HepG2 (cell line): ENCODE data around the gene MPIG6B. TPM values are rescaled to one million over a fixed set of nuclear protein-coding genes. Genes with fewer than 3 reads are reported as not detected.

Experiments
- EEA1 ChIP-seq: sonication (generic); formaldehyde crosslinking; IDR thresholded peaks from 2 replicates; pipeline ENCODE4 v1.5.1; 2020; ENCODE audit warnings: mild to moderate bottlenecking, missing genetic modification reagents, borderline replicate concordance
- ELF3 ChIP-seq: IDR thresholded peaks from 2 replicates; pipeline ENCODE4 v1.6.1; 2016; ENCODE audit warnings: missing genetic modification reagents, missing compliant biosample characterization
- FOXM1 ChIP-seq: sonication (generic); formaldehyde crosslinking; IDR thresholded peaks from 2 replicates; pipeline ENCODE4 v1.5.0; 2020; ENCODE audit warnings: missing genetic modification reagents
- HDAC1 ChIP-seq: sonication (generic); formaldehyde crosslinking; IDR thresholded peaks from 2 replicates; pipeline ENCODE4 v1.5.1; 2020; ENCODE audit warnings: mild to moderate bottlenecking, missing genetic modification reagents
- IKZF1 ChIP-seq: fragments of 450-650 bp; IDR thresholded peaks from 2 replicates; pipeline ENCODE4 v1.7.1; 2016
- NAIF1 ChIP-seq: sonication (generic); formaldehyde crosslinking; IDR thresholded peaks from 2 replicates; pipeline ENCODE4 v1.5.0; 2020; ENCODE audit warnings: mild to moderate bottlenecking, missing genetic modification reagents, borderline replicate concordance
- PAWR ChIP-seq: sonication (generic); formaldehyde crosslinking; IDR thresholded peaks from 2 replicates; pipeline ENCODE4 v1.4.0; 2020; ENCODE audit warnings: missing genetic modification reagents, mild to moderate bottlenecking, borderline replicate concordance
- SETDB1 ChIP-seq: sonication (generic); formaldehyde crosslinking; IDR thresholded peaks from 2 replicates; pipeline ENCODE4 v1.5.1; 2020; ENCODE audit warnings: missing genetic modification reagents, mild to moderate bottlenecking, borderline replicate concordance
- SIN3B ChIP-seq: fragments of 150-350 bp; IDR thresholded peaks from 2 replicates; pipeline ENCODE4 v1.6.1; 2014; ENCODE audit warnings: low read length
- SMYD3 ChIP-seq: sonication (generic); formaldehyde crosslinking; IDR thresholded peaks from 2 replicates; pipeline ENCODE4 v1.8.1; 2023; ENCODE audit warnings: mild to moderate bottlenecking, missing genetic modification reagents
- SPEN ChIP-seq: sonication (generic); formaldehyde crosslinking; IDR thresholded peaks from 2 replicates; pipeline ENCODE4 v1.5.1; 2020; ENCODE audit warnings: low read depth, mild to moderate bottlenecking, missing genetic modification reagents
- STAG1 ChIP-seq: sonication (generic); formaldehyde crosslinking; IDR thresholded peaks from 2 replicates; pipeline ENCODE4 v1.4.0; 2020; ENCODE audit warnings: missing genetic modification reagents
- ZBTB38 ChIP-seq: sonication (generic); formaldehyde crosslinking; IDR thresholded peaks from 2 replicates; pipeline ENCODE4 v1.5.1; 2020; ENCODE audit warnings: mild to moderate bottlenecking, missing genetic modification reagents
- ZFP90 ChIP-seq: sonication (generic); formaldehyde crosslinking; IDR thresholded peaks from 2 replicates; pipeline ENCODE4 v1.8.0; 2022; ENCODE audit warnings: missing genetic modification reagents, mild to moderate bottlenecking, inconsistent platforms, borderline replicate concordance
- ZMYM3 ChIP-seq: sonication (generic); formaldehyde crosslinking; IDR thresholded peaks from 2 replicates; pipeline ENCODE4 v1.5.1; 2020; ENCODE audit warnings: mild to moderate bottlenecking, missing genetic modification reagents
- ZNF329 ChIP-seq: sonication (generic); formaldehyde crosslinking; IDR thresholded peaks from 2 replicates; pipeline ENCODE4 v1.9.0; 2021; ENCODE audit warnings: low read depth, mild to moderate bottlenecking, missing genetic modification reagents
- ZNF460 ChIP-seq: sonication (generic); formaldehyde crosslinking; IDR thresholded peaks from 2 replicates; pipeline ENCODE4 v1.5.1; 2020; ENCODE audit warnings: missing genetic modification reagents, mild to moderate bottlenecking, borderline replicate concordance
- ZNF572 ChIP-seq: sonication (generic); formaldehyde crosslinking; IDR thresholded peaks from 2 replicates; pipeline ENCODE4 v1.5.1; 2020; ENCODE audit warnings: mild to moderate bottlenecking, missing genetic modification reagents
- ZNF782 ChIP-seq: sonication (generic); formaldehyde crosslinking; IDR thresholded peaks from 2 replicates; pipeline ENCODE4 v1.4.0; 2020; ENCODE audit warnings: missing genetic modification reagents, mild to moderate bottlenecking, borderline replicate concordance
- polyA plus RNA-seq, 8 experiments: library from polyadenylated mRNA; depleted of rRNA in 3 of 8; stranded (reverse) in 7 of 8; unstranded in 1 of 8; fragments of >200 nt; fragmentation: Illumina TruSeq in 4 of 8; extraction: Trizol in 4 of 8; gene quantifications; 2 replicates each; pipeline versions ENCODE4 v1.2.1 to v1.2.3, GENCODE V29; 2011 to 2016; ENCODE audit warnings: low read depth in 4 of 8, missing spikeins in 1 of 8, mixed read lengths in 1 of 8; ENCODE audit not compliant: insufficient read depth in 1 of 8
- total RNA-seq, 5 experiments: library from RNA; depleted of rRNA; stranded (reverse); fragments of >200 nt; fragmentation: Illumina TruSeq; extraction: Trizol; gene quantifications; 2 replicates each; pipeline ENCODE4 v1.2.3, GENCODE V29; 2016; ENCODE audit warnings: low read depth in 1 of 5
- TF ChIP-seq, protein P1 (sequence below): sonication (generic); formaldehyde crosslinking; IDR thresholded peaks from 2 replicates; pipeline ENCODE4 v1.8.1; 2022; ENCODE audit warnings: low read depth, mild to moderate bottlenecking, missing genetic modification reagents
- TF ChIP-seq, protein P2 (sequence below): IDR thresholded peaks from 2 replicates; pipeline ENCODE4 v1.6.1; 2012; ENCODE audit warnings: inconsistent platforms
- TF ChIP-seq, protein P3 (sequence below): IDR thresholded peaks from 2 replicates; pipeline ENCODE4 v1.6.1; 2016; ENCODE audit warnings: mild to moderate bottlenecking, missing biosample characterization, missing genetic modification reagents
- TF ChIP-seq, protein P4 (sequence below): sonication (generic); formaldehyde crosslinking; IDR thresholded peaks from 2 replicates; pipeline ENCODE4 v1.4.0; 2020; ENCODE audit warnings: mild to moderate bottlenecking, missing genetic modification reagents, borderline replicate concordance
- TF ChIP-seq, protein P5 (sequence below): sonication (generic); formaldehyde crosslinking; IDR thresholded peaks from 2 replicates; pipeline ENCODE4 v1.4.0; 2020; ENCODE audit warnings: missing genetic modification reagents

Gene MPIG6B
- total and polyA plus RNA-seq, 2 of the 13 experiments (the other 11 are each of a cell fraction or from before 2014, with no cell fraction given), result not detected

DNA sequence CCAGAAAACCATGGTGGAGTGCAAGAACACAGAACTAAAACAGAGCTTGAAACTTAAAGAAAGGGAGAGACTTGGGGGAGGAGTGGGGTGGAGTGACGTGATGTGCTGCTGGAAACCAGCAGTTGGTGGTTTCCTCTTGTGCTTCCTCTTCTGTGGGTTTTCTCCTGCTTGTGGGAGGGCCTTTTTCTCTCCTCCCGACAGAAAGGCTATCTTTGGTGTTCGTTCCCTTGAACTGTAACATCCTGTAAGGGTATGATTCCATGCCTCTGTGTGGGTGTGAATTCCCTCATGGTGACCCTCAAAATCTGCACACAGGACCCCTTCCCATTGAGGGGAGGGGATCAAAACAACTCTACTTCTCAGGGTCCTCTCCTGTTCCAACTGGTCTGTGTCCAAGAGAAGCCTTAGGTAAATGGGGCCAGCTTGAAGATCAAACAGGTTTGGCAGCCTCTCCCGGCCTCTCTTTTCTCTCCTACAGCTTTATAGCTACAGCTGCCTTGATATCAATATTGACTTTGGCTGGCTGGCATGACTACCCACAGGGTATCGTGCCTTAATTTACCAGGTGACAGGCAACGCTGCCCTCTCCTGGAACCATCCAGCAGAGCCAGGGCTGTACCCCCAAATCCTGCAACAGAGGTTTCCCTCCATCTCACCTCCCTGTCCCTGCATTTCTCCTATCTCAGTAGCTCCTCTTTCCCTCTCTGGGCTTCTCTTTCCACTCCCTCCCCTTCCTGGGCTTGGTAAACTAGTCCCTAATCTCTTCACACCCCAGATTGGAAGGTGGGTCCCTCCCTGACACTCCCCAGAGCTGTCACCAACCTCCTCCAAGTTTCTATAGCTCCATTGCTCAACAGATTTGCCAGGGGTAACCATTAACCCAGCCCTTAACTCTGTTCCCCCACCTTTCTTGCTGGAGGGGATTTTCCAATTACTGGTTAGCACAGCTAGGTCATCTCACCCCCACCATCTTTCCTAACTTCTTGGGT, 15.1 kb downstream of the MPIG6B start (continued):
- TF ChIP-seq ZFP90 (CRISPR knock-in tag) (no peak), ZNF782 (CRISPR knock-in tag) (0 out of 2 replicates have a peak, but pooled peaks have one; percentile 35), FOXM1 (CRISPR knock-in tag) (no peak), SPEN (CRISPR knock-in tag) (no peak), IKZF1 (no peak), SMYD3 (CRISPR knock-in tag) (peak; percentile 93), ELF3 (CRISPR knock-in tag) (peak; percentile 85), ZMYM3 (CRISPR knock-in tag) (no peak), EEA1 (0 out of 2 replicates have a peak, but pooled peaks have one; percentile 37), PAWR (CRISPR knock-in tag) (no peak), SETDB1 (CRISPR knock-in tag) (no peak), ZNF329 (no peak), NAIF1 (CRISPR knock-in tag) (no peak), SIN3B (peak; percentile 55; the same call in 1 of the 2 replicates), ZBTB38 (CRISPR knock-in tag) (no peak; the same call in 1 of the 2 replicates), ZNF460 (no peak), ZNF572 (CRISPR knock-in tag) (no peak), HDAC1 (CRISPR knock-in tag) (no peak; the same call in 1 of the 2 replicates), STAG1 (peak; percentile 38)
- TF ChIP-seq, protein P1, sequence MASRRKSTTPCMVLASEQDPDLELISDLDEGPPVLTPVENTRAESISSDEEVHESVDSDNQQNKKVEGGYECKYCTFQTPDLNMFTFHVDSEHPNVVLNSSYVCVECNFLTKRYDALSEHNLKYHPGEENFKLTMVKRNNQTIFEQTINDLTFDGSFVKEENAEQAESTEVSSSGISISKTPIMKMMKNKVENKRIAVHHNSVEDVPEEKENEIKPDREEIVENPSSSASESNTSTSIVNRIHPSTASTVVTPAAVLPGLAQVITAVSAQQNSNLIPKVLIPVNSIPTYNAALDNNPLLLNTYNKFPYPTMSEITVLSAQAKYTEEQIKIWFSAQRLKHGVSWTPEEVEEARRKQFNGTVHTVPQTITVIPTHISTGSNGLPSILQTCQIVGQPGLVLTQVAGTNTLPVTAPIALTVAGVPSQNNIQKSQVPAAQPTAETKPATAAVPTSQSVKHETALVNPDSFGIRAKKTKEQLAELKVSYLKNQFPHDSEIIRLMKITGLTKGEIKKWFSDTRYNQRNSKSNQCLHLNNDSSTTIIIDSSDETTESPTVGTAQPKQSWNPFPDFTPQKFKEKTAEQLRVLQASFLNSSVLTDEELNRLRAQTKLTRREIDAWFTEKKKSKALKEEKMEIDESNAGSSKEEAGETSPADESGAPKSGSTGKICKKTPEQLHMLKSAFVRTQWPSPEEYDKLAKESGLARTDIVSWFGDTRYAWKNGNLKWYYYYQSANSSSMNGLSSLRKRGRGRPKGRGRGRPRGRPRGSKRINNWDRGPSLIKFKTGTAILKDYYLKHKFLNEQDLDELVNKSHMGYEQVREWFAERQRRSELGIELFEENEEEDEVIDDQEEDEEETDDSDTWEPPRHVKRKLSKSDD, result 0 out of 2 replicates have a peak, but pooled peaks have one; percentile 34
- TF ChIP-seq, protein P2, sequence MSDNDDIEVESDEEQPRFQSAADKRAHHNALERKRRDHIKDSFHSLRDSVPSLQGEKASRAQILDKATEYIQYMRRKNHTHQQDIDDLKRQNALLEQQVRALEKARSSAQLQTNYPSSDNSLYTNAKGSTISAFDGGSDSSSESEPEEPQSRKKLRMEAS, result no peak
- TF ChIP-seq, protein P3, sequence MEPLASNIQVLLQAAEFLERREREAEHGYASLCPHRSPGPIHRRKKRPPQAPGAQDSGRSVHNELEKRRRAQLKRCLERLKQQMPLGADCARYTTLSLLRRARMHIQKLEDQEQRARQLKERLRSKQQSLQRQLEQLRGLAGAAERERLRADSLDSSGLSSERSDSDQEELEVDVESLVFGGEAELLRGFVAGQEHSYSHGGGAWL (CRISPR knock-in tag), result no peak
- TF ChIP-seq, protein P4, sequence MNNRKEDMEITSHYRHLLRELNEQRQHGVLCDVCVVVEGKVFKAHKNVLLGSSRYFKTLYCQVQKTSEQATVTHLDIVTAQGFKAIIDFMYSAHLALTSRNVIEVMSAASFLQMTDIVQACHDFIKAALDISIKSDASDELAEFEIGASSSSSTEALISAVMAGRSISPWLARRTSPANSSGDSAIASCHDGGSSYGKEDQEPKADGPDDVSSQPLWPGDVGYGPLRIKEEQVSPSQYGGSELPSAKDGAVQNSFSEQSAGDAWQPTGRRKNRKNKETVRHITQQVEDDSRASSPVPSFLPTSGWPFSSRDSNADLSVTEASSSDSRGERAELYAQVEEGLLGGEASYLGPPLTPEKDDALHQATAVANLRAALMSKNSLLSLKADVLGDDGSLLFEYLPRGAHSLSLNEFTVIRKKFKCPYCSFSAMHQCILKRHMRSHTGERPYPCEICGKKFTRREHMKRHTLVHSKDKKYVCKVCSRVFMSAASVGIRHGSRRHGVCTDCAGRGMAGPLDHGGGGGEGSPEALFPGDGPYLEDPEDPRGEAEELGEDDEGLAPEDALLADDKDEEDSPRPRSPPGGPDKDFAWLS (CRISPR knock-in tag), result peak; percentile 41; the same call in 1 of the 2 replicates
- TF ChIP-seq, protein P5, sequence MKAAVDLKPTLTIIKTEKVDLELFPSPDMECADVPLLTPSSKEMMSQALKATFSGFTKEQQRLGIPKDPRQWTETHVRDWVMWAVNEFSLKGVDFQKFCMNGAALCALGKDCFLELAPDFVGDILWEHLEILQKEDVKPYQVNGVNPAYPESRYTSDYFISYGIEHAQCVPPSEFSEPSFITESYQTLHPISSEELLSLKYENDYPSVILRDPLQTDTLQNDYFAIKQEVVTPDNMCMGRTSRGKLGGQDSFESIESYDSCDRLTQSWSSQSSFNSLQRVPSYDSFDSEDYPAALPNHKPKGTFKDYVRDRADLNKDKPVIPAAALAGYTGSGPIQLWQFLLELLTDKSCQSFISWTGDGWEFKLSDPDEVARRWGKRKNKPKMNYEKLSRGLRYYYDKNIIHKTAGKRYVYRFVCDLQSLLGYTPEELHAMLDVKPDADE (CRISPR knock-in tag), result no peak
